GM19468 (cell line): ENCODE results near the gene FN3K.

Experiments
- ATAC-seq: cut with Tn5 transposase; IDR thresholded peaks from one replicate; pipeline ENCODE4 v1.9.1; 2021; ENCODE audit warnings: mild to moderate bottlenecking, moderate library complexity, moderate number of reproducible peaks; ENCODE audit not compliant: unreplicated experiment; ENCODE audit errors: extremely low read depth

The FN3K gene

GRCh38 chr17:82789806-82790205 is 54.4 kb downstream of the FN3K start:
- ATAC-seq = no peak

- no peak for ATAC-seq
These were observed 55.0 kb downstream of the FN3K start for GRCh38 chr17:82790391-82790790.

- ATAC-seq = no peak
These were observed 56.1 kb downstream of the FN3K start for GRCh38 chr17:82791532-82791931.

- ATAC-seq = no peak
These were observed 58.7 kb downstream of the FN3K start for GRCh38 chr17:82793974-82794630.

GRCh38 chr17:82794781-82795482 is 59.5 kb downstream of the FN3K start:
- ATAC-seq = no peak

GRCh38 chr17:82795615-82796014 is 60.2 kb downstream of the FN3K start:
- no peak for ATAC-seq

- ATAC-seq = no peak
These were observed 61.6 kb downstream of the FN3K start for GRCh38 chr17:82797061-82797460.

- ATAC-seq = no peak
These were observed 63.3 kb downstream of the FN3K start for GRCh38 chr17:82798752-82799151.

- no peak for ATAC-seq
These were observed 64.2 kb downstream of the FN3K start for GRCh38 chr17:82799591-82799990.
